ENCODE measurements around the gene HSPA1B.
"Not testable (repeated sequence)": the region's sequence is repeated elsewhere in the genome, so short reads cannot be mapped to it uniquely, and the experiment has no call there.

The HSPA1B gene

DNA sequence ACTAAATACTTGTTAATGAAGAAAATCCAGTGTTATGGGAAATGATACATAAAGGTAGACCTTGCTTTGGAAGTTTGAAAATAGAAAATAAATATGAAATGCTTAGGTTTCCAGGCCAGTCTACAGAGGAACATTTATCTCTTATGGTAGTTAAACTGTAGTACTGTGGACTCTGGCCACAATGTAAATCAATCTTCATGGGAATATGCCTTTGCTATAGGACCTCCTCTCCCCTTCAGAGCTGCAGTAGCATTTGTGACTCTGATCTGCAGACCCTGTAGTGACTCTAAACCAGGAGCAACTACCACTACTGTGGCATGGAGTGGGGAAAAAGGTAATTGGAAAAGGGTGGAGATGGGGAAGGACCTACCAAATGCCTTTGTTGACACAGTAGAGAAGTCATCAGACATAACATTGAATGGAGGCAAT lies 7.7 kb upstream of the HSPA1B start:
- H3K27me3 ChIP-seq (ENCODE audit: insufficient read depth, poor library complexity, severe bottlenecking), result no peaks in the 10 kb centered on the region
- TF ChIP-seq POLR2AphosphoS5 (IDR thresholded peaks at IDR 0.05; ENCODE audit: low read depth) (no peak), GABPA (IDR thresholded peaks at IDR 0.05; ENCODE audit: low read depth) (no peak), SPI1 (IDR thresholded peaks at IDR 0.05; ENCODE audit: borderline replicate concordance, low read depth) (no peak)
- TF ChIP-seq, protein P1, sequence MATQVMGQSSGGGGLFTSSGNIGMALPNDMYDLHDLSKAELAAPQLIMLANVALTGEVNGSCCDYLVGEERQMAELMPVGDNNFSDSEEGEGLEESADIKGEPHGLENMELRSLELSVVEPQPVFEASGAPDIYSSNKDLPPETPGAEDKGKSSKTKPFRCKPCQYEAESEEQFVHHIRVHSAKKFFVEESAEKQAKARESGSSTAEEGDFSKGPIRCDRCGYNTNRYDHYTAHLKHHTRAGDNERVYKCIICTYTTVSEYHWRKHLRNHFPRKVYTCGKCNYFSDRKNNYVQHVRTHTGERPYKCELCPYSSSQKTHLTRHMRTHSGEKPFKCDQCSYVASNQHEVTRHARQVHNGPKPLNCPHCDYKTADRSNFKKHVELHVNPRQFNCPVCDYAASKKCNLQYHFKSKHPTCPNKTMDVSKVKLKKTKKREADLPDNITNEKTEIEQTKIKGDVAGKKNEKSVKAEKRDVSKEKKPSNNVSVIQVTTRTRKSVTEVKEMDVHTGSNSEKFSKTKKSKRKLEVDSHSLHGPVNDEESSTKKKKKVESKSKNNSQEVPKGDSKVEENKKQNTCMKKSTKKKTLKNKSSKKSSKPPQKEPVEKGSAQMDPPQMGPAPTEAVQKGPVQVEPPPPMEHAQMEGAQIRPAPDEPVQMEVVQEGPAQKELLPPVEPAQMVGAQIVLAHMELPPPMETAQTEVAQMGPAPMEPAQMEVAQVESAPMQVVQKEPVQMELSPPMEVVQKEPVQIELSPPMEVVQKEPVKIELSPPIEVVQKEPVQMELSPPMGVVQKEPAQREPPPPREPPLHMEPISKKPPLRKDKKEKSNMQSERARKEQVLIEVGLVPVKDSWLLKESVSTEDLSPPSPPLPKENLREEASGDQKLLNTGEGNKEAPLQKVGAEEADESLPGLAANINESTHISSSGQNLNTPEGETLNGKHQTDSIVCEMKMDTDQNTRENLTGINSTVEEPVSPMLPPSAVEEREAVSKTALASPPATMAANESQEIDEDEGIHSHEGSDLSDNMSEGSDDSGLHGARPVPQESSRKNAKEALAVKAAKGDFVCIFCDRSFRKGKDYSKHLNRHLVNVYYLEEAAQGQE (IDR thresholded peaks at IDR 0.05; ENCODE audit: insufficient replicate concordance, low read depth), result no peak
- TF ChIP-seq, protein P2, sequence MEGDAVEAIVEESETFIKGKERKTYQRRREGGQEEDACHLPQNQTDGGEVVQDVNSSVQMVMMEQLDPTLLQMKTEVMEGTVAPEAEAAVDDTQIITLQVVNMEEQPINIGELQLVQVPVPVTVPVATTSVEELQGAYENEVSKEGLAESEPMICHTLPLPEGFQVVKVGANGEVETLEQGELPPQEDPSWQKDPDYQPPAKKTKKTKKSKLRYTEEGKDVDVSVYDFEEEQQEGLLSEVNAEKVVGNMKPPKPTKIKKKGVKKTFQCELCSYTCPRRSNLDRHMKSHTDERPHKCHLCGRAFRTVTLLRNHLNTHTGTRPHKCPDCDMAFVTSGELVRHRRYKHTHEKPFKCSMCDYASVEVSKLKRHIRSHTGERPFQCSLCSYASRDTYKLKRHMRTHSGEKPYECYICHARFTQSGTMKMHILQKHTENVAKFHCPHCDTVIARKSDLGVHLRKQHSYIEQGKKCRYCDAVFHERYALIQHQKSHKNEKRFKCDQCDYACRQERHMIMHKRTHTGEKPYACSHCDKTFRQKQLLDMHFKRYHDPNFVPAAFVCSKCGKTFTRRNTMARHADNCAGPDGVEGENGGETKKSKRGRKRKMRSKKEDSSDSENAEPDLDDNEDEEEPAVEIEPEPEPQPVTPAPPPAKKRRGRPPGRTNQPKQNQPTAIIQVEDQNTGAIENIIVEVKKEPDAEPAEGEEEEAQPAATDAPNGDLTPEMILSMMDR (IDR thresholded peaks at IDR 0.05; ENCODE audit: insufficient read depth, low read length), result no peak
- H3K27ac ChIP-seq (replicated peaks), result no peak overlapping the region
- DNase-seq (ENCODE audit: low read depth in 1 of 2, low spot score in 1 of 2), result no peak
- no peak overlapping the region for H3K4me3 ChIP-seq (replicated peaks; ENCODE audit: insufficient read depth, low read length)

DNA sequence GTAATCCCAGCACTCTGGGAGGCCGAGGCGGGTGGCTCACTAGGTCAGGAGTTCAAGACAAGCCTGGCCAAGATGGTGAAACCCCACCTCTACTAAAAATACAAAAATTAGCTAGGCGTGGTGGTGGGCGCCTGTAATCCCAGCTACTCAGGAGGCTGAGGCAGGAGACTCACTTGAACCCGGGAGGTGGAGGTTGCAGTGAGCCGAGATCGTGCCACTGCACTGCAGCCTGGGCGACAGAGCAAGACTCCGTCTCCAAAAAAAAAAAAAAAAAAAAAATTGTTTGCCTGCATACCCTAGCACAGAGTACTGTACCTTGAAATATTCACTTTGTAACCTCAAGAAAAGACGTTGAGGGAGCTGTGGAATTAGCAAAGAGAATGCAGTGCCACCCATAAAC lies 7.1 kb upstream of the HSPA1B start:
- H3K4me3 ChIP-seq (replicated peaks; ENCODE audit: insufficient read depth, low read length); H3K27ac ChIP-seq (replicated peaks); DNase-seq (ENCODE audit: low read depth in 1 of 2, low spot score in 1 of 2); H3K27me3 ChIP-seq (ENCODE audit: insufficient read depth, poor library complexity, severe bottlenecking): not testable (repeated sequence)

DNA sequence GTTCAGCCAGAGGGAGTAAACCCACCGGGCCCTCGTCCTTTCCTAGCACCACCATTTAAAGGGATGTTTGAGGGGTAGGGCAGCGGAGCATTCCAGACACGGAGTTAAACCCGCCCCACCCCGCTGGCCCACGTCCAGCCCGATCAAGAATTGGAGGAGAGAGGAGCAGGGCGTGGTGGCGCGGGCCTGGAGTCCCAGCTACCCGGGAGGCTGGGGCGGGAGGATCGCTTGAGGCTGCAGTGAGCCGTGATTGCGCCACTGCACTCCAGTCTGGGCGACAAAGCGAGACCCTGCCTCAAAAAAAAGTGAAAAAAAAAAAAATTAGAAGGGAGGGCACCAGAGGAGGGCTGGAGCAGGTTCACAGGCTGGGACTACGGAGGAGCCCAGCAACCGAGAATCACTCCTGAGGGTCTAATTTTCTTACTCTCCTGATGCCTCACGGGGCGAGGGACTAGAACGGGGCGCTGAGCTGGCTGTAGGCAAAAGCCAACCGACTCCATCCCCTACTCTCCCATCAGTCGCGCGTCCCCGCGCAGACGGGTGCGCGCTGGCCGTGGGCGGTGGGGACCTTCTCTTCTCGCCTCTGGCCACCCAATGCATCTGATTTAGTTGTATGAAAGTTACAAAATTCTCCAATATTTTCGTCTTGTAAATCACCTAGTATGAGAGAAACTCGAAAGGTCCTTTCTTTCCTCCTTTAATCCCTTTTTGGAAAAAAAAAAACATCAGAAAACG lies 6.1 kb upstream of the HSPA1B start:
- TF ChIP-seq, protein P2 (IDR thresholded peaks at IDR 0.05; ENCODE audit: insufficient read depth, low read length), result no peak
- TF ChIP-seq GABPA (IDR thresholded peaks at IDR 0.05; ENCODE audit: low read depth), result no peak
- TF ChIP-seq, protein P1 (IDR thresholded peaks at IDR 0.05; ENCODE audit: insufficient replicate concordance, low read depth), result no peak
- TF ChIP-seq POLR2AphosphoS5 (IDR thresholded peaks at IDR 0.05; ENCODE audit: low read depth), result no peak; the same call in 1 of the 2 replicates
- TF ChIP-seq SPI1 (IDR thresholded peaks at IDR 0.05; ENCODE audit: borderline replicate concordance, low read depth), result no peak
- Histone ChIP-seq H3K4me3 (replicated peaks; ENCODE audit: insufficient read depth, low read length) (peak overlapping the region; percentile 47), H3K27ac (replicated peaks) (peak overlapping the region; percentile 75), H3K27me3 (ENCODE audit: insufficient read depth, poor library complexity, severe bottlenecking) (no peaks in the 10 kb centered on the region)
- DNase-seq (ENCODE audit: low read depth in 1 of 2, low spot score in 1 of 2), result peak in 1 of 2 experiments; percentile 51

DNA sequence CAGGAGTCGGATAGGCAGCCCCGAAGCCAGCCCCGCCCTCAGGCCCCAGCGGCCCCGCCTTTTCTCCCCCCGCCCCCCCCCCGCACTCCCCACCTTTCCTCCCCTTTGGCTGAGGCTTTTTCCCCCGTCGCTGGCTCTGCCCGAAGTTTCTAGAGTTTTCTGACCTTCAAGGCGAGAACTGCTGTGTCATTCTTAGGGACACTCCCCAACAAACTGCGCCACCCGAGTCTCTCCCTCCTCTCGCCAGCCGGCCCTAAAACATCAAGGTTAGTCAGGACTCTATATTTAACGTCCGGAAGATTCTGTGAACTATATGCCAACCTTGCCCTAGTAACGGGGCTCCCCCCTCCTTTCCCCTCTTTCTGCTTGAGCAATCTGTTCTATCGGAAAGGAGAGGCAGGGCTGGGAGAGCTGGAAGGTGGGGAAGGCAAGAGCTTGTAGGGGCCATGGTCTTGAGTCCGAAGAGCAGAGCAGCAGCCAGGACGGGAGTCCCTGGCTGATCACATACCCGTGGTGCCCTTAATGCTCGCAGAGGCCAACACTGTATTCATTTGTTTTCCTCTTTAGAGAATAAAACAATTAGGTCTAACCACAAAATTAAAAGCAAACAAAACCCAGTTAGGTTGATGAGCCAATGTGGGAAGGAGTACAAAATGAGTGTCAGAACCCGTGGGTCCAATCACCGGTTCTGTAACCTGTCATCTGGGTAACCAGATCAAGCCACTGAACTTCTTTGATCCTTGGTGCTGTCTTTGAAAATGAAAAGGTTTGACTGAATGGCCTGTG lies 5.3 kb upstream of the HSPA1B start:
- TF ChIP-seq POLR2AphosphoS5 (IDR thresholded peaks at IDR 0.05; ENCODE audit: low read depth), result no peak
- TF ChIP-seq, protein P2 (IDR thresholded peaks at IDR 0.05; ENCODE audit: insufficient read depth, low read length), result no peak
- TF ChIP-seq SPI1 (IDR thresholded peaks at IDR 0.05; ENCODE audit: borderline replicate concordance, low read depth), result no peak
- no peak for TF ChIP-seq GABPA (IDR thresholded peaks at IDR 0.05; ENCODE audit: low read depth)
- TF ChIP-seq, protein P1 (IDR thresholded peaks at IDR 0.05; ENCODE audit: insufficient replicate concordance, low read depth), result no peak
- H3K27ac ChIP-seq (replicated peaks), result peak overlapping the region; percentile 75
- peak; percentile 77 to 86 for DNase-seq (ENCODE audit: low read depth in 1 of 2, low spot score in 1 of 2)

DNA sequence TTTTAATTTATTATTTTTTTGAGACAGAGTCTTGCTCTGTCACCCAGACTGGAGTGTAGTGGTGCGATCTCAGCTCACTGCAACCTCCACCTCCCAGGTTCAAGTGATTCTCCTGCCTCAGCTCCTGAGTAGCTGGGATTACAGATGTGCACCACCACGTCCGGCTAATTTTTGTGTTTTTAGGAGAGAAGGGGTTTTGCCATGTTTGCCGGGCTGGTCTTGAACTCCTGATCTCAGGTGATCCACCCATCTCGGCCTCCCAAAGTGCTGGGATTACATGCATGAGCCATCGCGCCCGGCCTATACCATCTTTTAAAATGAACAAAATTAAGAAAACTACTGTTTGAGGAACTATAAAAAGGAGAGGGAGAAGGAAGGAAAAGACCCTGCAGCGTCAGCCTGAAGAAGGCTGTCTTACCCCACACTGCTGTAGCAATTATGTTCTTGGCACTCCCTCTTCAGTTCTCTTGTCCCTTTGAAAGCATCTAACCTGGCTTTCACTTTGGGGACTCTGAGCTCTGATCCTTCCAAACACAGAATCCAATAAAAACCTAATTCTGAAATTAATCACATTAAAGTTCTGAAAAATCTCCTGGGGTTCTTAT lies 3.8 kb upstream of the HSPA1B start:
- H3K4me3 ChIP-seq (replicated peaks; ENCODE audit: insufficient read depth, low read length); H3K27me3 ChIP-seq (ENCODE audit: insufficient read depth, poor library complexity, severe bottlenecking): not testable (repeated sequence)
- DNase-seq (ENCODE audit: low read depth in 1 of 2, low spot score in 1 of 2), result peak in 1 of 2 experiments; percentile 57
- peak overlapping the region; percentile 75 for H3K27ac ChIP-seq (replicated peaks)

More for the DNA sequence above, 5.3 kb upstream of the HSPA1B start:
- H3K4me3 ChIP-seq (replicated peaks; ENCODE audit: insufficient read depth, low read length), result peak overlapping the region; percentile 47
- no peaks in the 10 kb centered on the region for H3K27me3 ChIP-seq (ENCODE audit: insufficient read depth, poor library complexity, severe bottlenecking)
